H9 (cell line): ENCODE measurements around the gene SMS. TPM values are rescaled to one million over a fixed set of nuclear protein-coding genes. Genes with fewer than 3 reads are reported as not detected.

Experiments
- DNase-seq: peaks from one replicate; pipeline ENCODE4 v3.0.0-alpha.2; 2017
- H2AFZ ChIP-seq: one replicate; pipeline ENCODE4 v1.6.1; 2013; ENCODE audit warnings: mild to moderate bottlenecking, low read length, control low read depth, moderate library complexity
- H2AK5ac ChIP-seq: 2 replicates; pipeline ENCODE4 v1.6.1; 2013; ENCODE audit warnings: low read length, control low read depth, mixed read lengths; ENCODE audit not compliant: insufficient read length
- H2BK120ac ChIP-seq: one replicate; pipeline ENCODE4 v1.6.1; 2013; ENCODE audit warnings: low read depth, mild to moderate bottlenecking, low read length, control low read depth, inconsistent platforms; ENCODE audit not compliant: poor library complexity, severe bottlenecking
- H2BK12ac ChIP-seq: 2 replicates; pipeline ENCODE4 v1.6.1; 2013; ENCODE audit warnings: low read length, control low read depth, mixed read lengths, low read depth; ENCODE audit not compliant: insufficient read length
- H2BK15ac ChIP-seq: 2 replicates; pipeline ENCODE4 v1.6.1; 2013; ENCODE audit warnings: low read depth, low read length, control low read depth
- H2BK20ac ChIP-seq: one replicate; pipeline ENCODE4 v1.6.1; 2013; ENCODE audit warnings: low read depth, mild to moderate bottlenecking, low read length, control low read depth, inconsistent platforms; ENCODE audit not compliant: poor library complexity, severe bottlenecking
- H2BK5ac ChIP-seq: 2 replicates; pipeline ENCODE4 v1.6.1; 2013; ENCODE audit warnings: low read length, control low read depth, mixed read lengths; ENCODE audit not compliant: insufficient read length
- H3K14ac ChIP-seq: 2 replicates; pipeline ENCODE4 v1.6.1; 2013; ENCODE audit warnings: low read length, control low read depth; ENCODE audit not compliant: insufficient read depth
- H3K18ac ChIP-seq: 2 replicates; pipeline ENCODE4 v1.6.1; 2013; ENCODE audit warnings: low read depth, mild to moderate bottlenecking, mixed read lengths, low read length, control low read depth; ENCODE audit not compliant: insufficient read length
- H3K23ac ChIP-seq: 2 replicates; pipeline ENCODE4 v1.6.1; 2013; ENCODE audit warnings: low read length, control low read depth, mixed read lengths, low read depth; ENCODE audit not compliant: insufficient read length
- H3K23me2 ChIP-seq: 2 replicates; pipeline ENCODE4 v1.6.1; 2013; ENCODE audit warnings: low read depth, mild to moderate bottlenecking, mixed read lengths, low read length, control low read depth; ENCODE audit not compliant: insufficient read length, poor library complexity, severe bottlenecking
- H3K27ac ChIP-seq: 2 replicates; pipeline ENCODE4 v1.5.1; 2013; ENCODE audit warnings: low read length, control low read depth, mixed read lengths, low read depth; ENCODE audit not compliant: insufficient read length
- H3K27me3 ChIP-seq: 2 replicates; pipeline ENCODE4 v1.6.1; 2013; ENCODE audit warnings: low read length, control low read depth, inconsistent platforms; ENCODE audit not compliant: insufficient read depth
- H3K4ac ChIP-seq: 2 replicates; pipeline ENCODE4 v1.6.1; 2013; ENCODE audit warnings: low read depth, mild to moderate bottlenecking, control low read depth, inconsistent platforms, low read length, moderate library complexity
- H3K4me1 ChIP-seq: 2 replicates; pipeline ENCODE4 v1.6.1; 2013; ENCODE audit warnings: low read length, control low read depth, inconsistent platforms; ENCODE audit not compliant: insufficient read depth
- H3K4me2 ChIP-seq: 2 replicates; pipeline ENCODE4 v1.6.1; 2013; ENCODE audit warnings: low read length, control low read depth, mixed read lengths; ENCODE audit not compliant: insufficient read length, insufficient read depth
- H3K56ac ChIP-seq: 2 replicates; pipeline ENCODE4 v1.6.1; 2013; ENCODE audit warnings: low read depth, mild to moderate bottlenecking, mixed read lengths, low read length, control low read depth; ENCODE audit not compliant: insufficient read length
- H3K79me1 ChIP-seq: 2 replicates; pipeline ENCODE4 v1.6.1; 2013; ENCODE audit warnings: low read depth, mild to moderate bottlenecking, moderate library complexity, low read length, control low read depth, inconsistent platforms; ENCODE audit not compliant: insufficient read depth, poor library complexity, severe bottlenecking
- H3K79me2 ChIP-seq: 2 replicates; pipeline ENCODE4 v1.6.1; 2013; ENCODE audit warnings: low read length, control low read depth, inconsistent platforms; ENCODE audit not compliant: insufficient read depth
- H3K9ac ChIP-seq: 2 replicates; pipeline ENCODE4 v1.6.1; 2013; ENCODE audit warnings: low read length, control low read depth, mixed read lengths; ENCODE audit not compliant: insufficient read length; ENCODE audit errors: extremely low read depth
- H3K9me3 ChIP-seq: one replicate; pipeline ENCODE4 v1.6.1; 2013; ENCODE audit warnings: low read depth, low read length, inconsistent platforms; ENCODE audit not compliant: control insufficient read depth
- H3T11ph ChIP-seq: one replicate; pipeline ENCODE4 v1.6.1; 2013; ENCODE audit warnings: mild to moderate bottlenecking, low read length, control low read depth, inconsistent platforms
- H4K20me1 ChIP-seq: one replicate; pipeline ENCODE4 v1.6.1; 2013; ENCODE audit not compliant: control insufficient read depth, insufficient read length, insufficient read depth
- H4K5ac ChIP-seq: 2 replicates; pipeline ENCODE4 v1.6.1; 2013; ENCODE audit warnings: low read depth, mild to moderate bottlenecking, mixed read lengths, low read length, control low read depth; ENCODE audit not compliant: insufficient read length
- H4K8ac ChIP-seq: replicated peaks from 2 replicates; pipeline ENCODE4 v1.6.1; 2013; ENCODE audit warnings: low read length, control low read depth, mixed read lengths, low read depth; ENCODE audit not compliant: insufficient read length
- H4K91ac ChIP-seq: 2 replicates; pipeline ENCODE4 v1.6.1; 2013; ENCODE audit warnings: low read depth, mild to moderate bottlenecking, moderate library complexity, mixed read lengths, low read length, control low read depth; ENCODE audit not compliant: insufficient read length
- H3K27ac Mint-ChIP-seq, 3 experiments: 2 replicates in 2 of 3; 3 replicates in 1 of 3; pipeline ENCODE4 v1.8.0; 2020 to 2021; ENCODE audit warnings: mixed read lengths in 3 of 3, mild to moderate bottlenecking in 1 of 3, moderate library complexity in 1 of 3
- H3K27me3 Mint-ChIP-seq: 2 replicates; pipeline ENCODE4 v1.8.0; 2021; ENCODE audit warnings: low read depth, mild to moderate bottlenecking, moderate library complexity, mixed read lengths
- H3K36me3 Mint-ChIP-seq, 3 experiments: 2 replicates in 2 of 3; 3 replicates in 1 of 3; pipeline ENCODE4 v1.8.0; 2020 to 2021; ENCODE audit warnings: low read depth in 3 of 3, mixed read lengths in 3 of 3; ENCODE audit not compliant: insufficient read depth in 1 of 3
- H3K4me1 Mint-ChIP-seq, 2 experiments: 2 replicates each; pipeline ENCODE4 v1.8.0; 2020; ENCODE audit warnings: mixed read lengths in 2 of 2
- H3K4me3 Mint-ChIP-seq, 2 experiments: 2 replicates in 1 of 2; 3 replicates in 1 of 2; pipeline ENCODE4 v1.8.0; 2020 to 2021; ENCODE audit warnings: mild to moderate bottlenecking in 2 of 2, mixed read lengths in 2 of 2, moderate library complexity in 1 of 2
- H3K9me3 Mint-ChIP-seq, 2 experiments: 2 replicates in 1 of 2; 3 replicates in 1 of 2; pipeline ENCODE4 v1.8.0; 2020; ENCODE audit warnings: mild to moderate bottlenecking in 2 of 2, mixed read lengths in 2 of 2, moderate library complexity in 1 of 2
- WGBS: extraction: QIAGEN DNeasy Blood & Tissue Kit; methylation state at CpG from one replicate; pipeline ENCODE4 v1.1.7; 2013; ENCODE audit warnings: missing lambda C conversion rate, low lambda C conversion rate, mixed read lengths; ENCODE audit not compliant: insufficient read length; ENCODE audit errors: extremely low coverage; 5-methylcytosine and 5-hydroxymethylcytosine counted together
- total RNA-seq: library from RNA; stranded (reverse); gene quantifications from 2 replicates; pipeline ENCODE4 v1.2.1, GENCODE V29; 2021
- TF ChIP-seq, protein P1 (sequence below): fragments of 200-600 bp; sonication (generic); conservative IDR thresholded peaks from 3 replicates; pipeline ENCODE4 v1.8.0; 2021; ENCODE audit warnings: antibody characterized with exemption, mild to moderate bottlenecking

SMS gene
- total RNA-seq, 1 experiment from 2014 or later = 415 TPM

DNA sequence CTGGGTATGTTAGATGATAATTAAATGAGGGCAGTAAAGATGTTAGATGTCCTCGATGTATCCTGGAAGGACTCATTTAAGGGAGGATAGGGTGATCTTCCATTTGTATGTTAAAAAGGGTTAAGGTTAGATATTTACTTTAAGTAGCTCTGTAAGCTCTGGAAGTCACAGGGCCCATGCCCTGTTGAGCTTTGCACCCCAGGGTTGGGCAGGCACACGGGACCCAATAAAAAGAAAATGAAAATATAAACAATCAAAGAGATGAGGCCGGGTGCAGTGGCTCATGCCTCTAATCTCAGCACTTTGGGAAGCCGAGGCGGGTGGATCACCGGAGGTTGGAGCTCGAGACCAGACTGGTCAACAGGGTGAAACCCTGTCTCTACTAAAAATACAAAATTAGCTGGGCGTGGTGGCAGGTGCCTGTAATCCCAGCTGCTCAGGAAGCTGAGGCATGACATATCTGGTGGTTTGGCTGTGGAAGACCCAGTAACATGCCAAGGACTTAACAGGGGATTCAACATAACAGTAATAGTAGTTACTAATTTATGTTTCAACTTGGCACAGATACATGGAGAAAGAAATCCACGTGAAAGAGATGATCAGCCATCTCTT is 74.7 kb downstream of the SMS start:
- Histone ChIP-seq H3K23me2 (no peaks in the 10 kb centered on the region), H3K4ac (no peak overlapping the region), H2BK5ac (no peak overlapping the region), H2AFZ (no peak overlapping the region), H2BK120ac (no peak overlapping the region), H3K27me3 (no peaks in the 10 kb centered on the region), H3K79me1 (no peaks in the 10 kb centered on the region), H4K8ac (no peak overlapping the region), H2AK5ac (no peak overlapping the region), H3K4me2 (no peak overlapping the region), H2BK20ac (no peak overlapping the region), H4K5ac (no peak overlapping the region), H3K14ac (no peak overlapping the region), H4K20me1 (no peaks in the 10 kb centered on the region), H3K18ac (no peak overlapping the region), H3K4me1 (no peaks in the 10 kb centered on the region), H3T11ph (no peak overlapping the region), H3K9me3 (no peaks in the 10 kb centered on the region), H3K27ac (no peak overlapping the region), H2BK12ac (no peak overlapping the region), H3K9ac (no peak overlapping the region), H4K91ac (no peak overlapping the region), H3K79me2 (no peaks in the 10 kb centered on the region), H2BK15ac (no peak overlapping the region), H3K56ac (no peak overlapping the region), H3K23ac (no peak overlapping the region)
- Mint-ChIP-seq H3K27me3 (no peaks in the 10 kb centered on the region), H3K4me3 (no peak overlapping the region), H3K36me3 (no peaks in the 10 kb centered on the region), H3K27ac (no peak overlapping the region), H3K9me3 (peaks cover 0 to 25% of the 10 kb centered on the region in 2 experiments; a peak in 3 of 5 replicates), H3K4me1 (peaks cover 3 to 8% of the 10 kb centered on the region in 2 experiments)
- no peak for DNase-seq
- TF ChIP-seq, protein P1, sequence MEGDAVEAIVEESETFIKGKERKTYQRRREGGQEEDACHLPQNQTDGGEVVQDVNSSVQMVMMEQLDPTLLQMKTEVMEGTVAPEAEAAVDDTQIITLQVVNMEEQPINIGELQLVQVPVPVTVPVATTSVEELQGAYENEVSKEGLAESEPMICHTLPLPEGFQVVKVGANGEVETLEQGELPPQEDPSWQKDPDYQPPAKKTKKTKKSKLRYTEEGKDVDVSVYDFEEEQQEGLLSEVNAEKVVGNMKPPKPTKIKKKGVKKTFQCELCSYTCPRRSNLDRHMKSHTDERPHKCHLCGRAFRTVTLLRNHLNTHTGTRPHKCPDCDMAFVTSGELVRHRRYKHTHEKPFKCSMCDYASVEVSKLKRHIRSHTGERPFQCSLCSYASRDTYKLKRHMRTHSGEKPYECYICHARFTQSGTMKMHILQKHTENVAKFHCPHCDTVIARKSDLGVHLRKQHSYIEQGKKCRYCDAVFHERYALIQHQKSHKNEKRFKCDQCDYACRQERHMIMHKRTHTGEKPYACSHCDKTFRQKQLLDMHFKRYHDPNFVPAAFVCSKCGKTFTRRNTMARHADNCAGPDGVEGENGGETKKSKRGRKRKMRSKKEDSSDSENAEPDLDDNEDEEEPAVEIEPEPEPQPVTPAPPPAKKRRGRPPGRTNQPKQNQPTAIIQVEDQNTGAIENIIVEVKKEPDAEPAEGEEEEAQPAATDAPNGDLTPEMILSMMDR = no peak
- WGBS = no CpG with 5 or more reads among the region's 9 CpGs
